ENCODE results near the gene WNK2. TPM values are rescaled to one million over a fixed set of nuclear protein-coding genes. Genes with fewer than 3 reads are reported as not detected.
A peak's percentile ranks its signal among the peaks of the same experiment; 100 is the strongest.

Gene WNK2
- polyA plus RNA-seq, 3 donors = 0.40 TPM; not detected in 2

- peak in 1 of 3 donors; percentile 2 for DNase-seq
- Mint-ChIP-seq H3K27ac (peak overlapping the region in 1 of 7 donors; percentile 40), H3K4me3 (no peak overlapping the region), H3K4me1 (peaks cover 9% of the 10 kb centered on the region), H3K36me3 (no peaks in the 10 kb centered on the region), H3K9me3 (no peaks in the 10 kb centered on the region), H3K27me3 (ENCODE audit: low read depth in 3 of 3) (peaks cover 6 to 24% (median 19%) of the 10 kb centered on the region in 3 donors)
- H4K20me1 ChIP-seq (ENCODE audit: insufficient read depth, low read length) = no peaks in the 10 kb centered on the region
- H3K9ac ChIP-seq (ENCODE audit: insufficient read depth, low read length, poor library complexity, severe bottlenecking) = no peak overlapping the region
- peaks cover 0 to 4% of the 10 kb centered on the region in 2 donors for H3K27me3 ChIP-seq (ENCODE audit: control insufficient read depth in 2 of 2, insufficient read depth in 2 of 2, low read length in 2 of 2)
- no peak overlapping the region for H3K4me2 ChIP-seq (replicated peaks; ENCODE audit: extremely low read depth, low read length, poor library complexity, severe bottlenecking)
- H3K79me2 ChIP-seq (ENCODE audit: insufficient read depth, low read length) = no peaks in the 10 kb centered on the region
- H3K9me3 ChIP-seq (replicated peaks in 1 of 2; ENCODE audit: control insufficient read depth in 1 of 2, insufficient read depth in 1 of 2, low read length in 2 of 2) = no peaks in the 10 kb centered on the region
- H3K4me3 ChIP-seq (replicated peaks in 1 of 3; ENCODE audit: low read depth in 2 of 3, low read length in 3 of 3) = no peak overlapping the region
- H2AFZ ChIP-seq (ENCODE audit: insufficient read depth, low read depth, low read length, poor library complexity, severe bottlenecking) = no peak overlapping the region
- no peak for TF ChIP-seq CTCF (IDR thresholded peaks at IDR 0.05)
- 89% methylated on average over 19 of the region's 26 CpGs for WGBS (ENCODE audit: insufficient coverage)
- intact Hi-C loops (cut with micrococcal nuclease) = no loop called here
- H3K36me3 ChIP-seq (replicated peaks in 1 of 2; ENCODE audit: control insufficient read depth in 1 of 2, insufficient read depth in 2 of 2, low read length in 2 of 2) = no peaks in the 10 kb centered on the region
- H3K27ac ChIP-seq (ENCODE audit: low read depth in 1 of 2, low read length in 2 of 2) = no peak overlapping the region
- peaks cover 9 to 11% of the 10 kb centered on the region in 2 donors for H3K4me1 ChIP-seq (ENCODE audit: control insufficient read depth in 1 of 2, insufficient read depth in 2 of 2, low read length in 2 of 2)
These were observed 114.8 kb downstream of the WNK2 start for GRCh38 chr9:93298498-93299417.

GRCh38 chr9:93299418-93300174 lies 115.7 kb downstream of the WNK2 start:
- no peaks in the 10 kb centered on the region for H3K36me3 Mint-ChIP-seq
- H3K4me3 ChIP-seq (replicated peaks in 1 of 3; ENCODE audit: low read depth in 2 of 3, low read length in 3 of 3) = no peak overlapping the region
- H3K27me3 Mint-ChIP-seq (ENCODE audit: low read depth in 3 of 3) = peaks cover 3 to 18% (median 16%) of the 10 kb centered on the region in 3 donors
- peaks cover 9 to 11% of the 10 kb centered on the region in 2 donors for H3K4me1 ChIP-seq (ENCODE audit: control insufficient read depth in 1 of 2, insufficient read depth in 2 of 2, low read length in 2 of 2)
- no peaks in the 10 kb centered on the region for H3K9me3 Mint-ChIP-seq
- no peaks in the 10 kb centered on the region for H4K20me1 ChIP-seq (ENCODE audit: insufficient read depth, low read length)
- no peaks in the 10 kb centered on the region for H3K79me2 ChIP-seq (ENCODE audit: insufficient read depth, low read length)
- no peak overlapping the region for H3K4me2 ChIP-seq (replicated peaks; ENCODE audit: extremely low read depth, low read length, poor library complexity, severe bottlenecking)
- WGBS (ENCODE audit: insufficient coverage) = 60% methylated on average over 1 of the region's 26 CpGs
- no peak for TF ChIP-seq CTCF (IDR thresholded peaks at IDR 0.05)
- no peak overlapping the region for H3K27ac ChIP-seq (ENCODE audit: low read depth in 1 of 2, low read length in 2 of 2)
- DNase-seq = peak in 1 of 3 donors; percentile 1
- H2AFZ ChIP-seq (ENCODE audit: insufficient read depth, low read depth, low read length, poor library complexity, severe bottlenecking) = no peak overlapping the region
- H3K4me1 Mint-ChIP-seq = peaks cover 9% of the 10 kb centered on the region
- H3K27ac Mint-ChIP-seq = peak overlapping the region in 1 of 7 donors; percentile 40
- H3K9ac ChIP-seq (ENCODE audit: insufficient read depth, low read length, poor library complexity, severe bottlenecking) = no peak overlapping the region
- H3K36me3 ChIP-seq (replicated peaks in 1 of 2; ENCODE audit: control insufficient read depth in 1 of 2, insufficient read depth in 2 of 2, low read length in 2 of 2) = no peaks in the 10 kb centered on the region
- intact Hi-C loops (cut with micrococcal nuclease) = loop anchor here (5.0 to 10.0 kb wide), 2 partner anchors 137 to 195 kb away; no protein-coding TSS in a partner anchor
- H3K9me3 ChIP-seq (replicated peaks in 1 of 2; ENCODE audit: control insufficient read depth in 1 of 2, insufficient read depth in 1 of 2, low read length in 2 of 2) = no peaks in the 10 kb centered on the region
- H3K4me3 Mint-ChIP-seq = peak overlapping the region in 1 of 2 donors; percentile 37
- H3K27me3 ChIP-seq (ENCODE audit: control insufficient read depth in 2 of 2, insufficient read depth in 2 of 2, low read length in 2 of 2) = peaks cover 0 to 3% of the 10 kb centered on the region in 2 donors

All from CD14-positive monocyte (primary cell).